ENCODE measurements around the gene PSMD13. TPM values are rescaled to one million over a fixed set of nuclear protein-coding genes. Genes with fewer than 3 reads are reported as not detected.
"Not testable (repeated sequence)": the region's sequence is repeated elsewhere in the genome, so short reads cannot be mapped to it uniquely, and the experiment has no call there.

PSMD13 gene
- total and polyA plus RNA-seq, 2 donors from 2014 or later = 87.7 to 115 TPM

GRCh38 chr11:261624-262023 lies 24.8 kb downstream of the PSMD13 start:
- TF ChIP-seq CTCF (IDR thresholded peaks at IDR 0.05; ENCODE audit: borderline replicate concordance, extremely low read depth, insufficient read depth) = no peak
- H3K4me3 ChIP-seq (ENCODE audit: low read length in 3 of 3) = no peak overlapping the region
- intact Hi-C loops (cut with DNase I) = no loop called here
- no peaks in the 10 kb centered on the region for H3K27me3 ChIP-seq (ENCODE audit: control insufficient read depth, insufficient read depth, low read length)
- DNase-seq (no peak), FAIRE-seq (no peak)
- H3K9me3 ChIP-seq (ENCODE audit: control insufficient read depth in 2 of 3, insufficient read depth in 1 of 3, low read length in 3 of 3) = peaks cover 0 to 1% (median 0%) of the 10 kb centered on the region in 3 donors
- H3K27ac ChIP-seq (ENCODE audit: low read depth in 2 of 2, low read length in 2 of 2) = no peak overlapping the region
- no peak overlapping the region for H3K9ac ChIP-seq (ENCODE audit: low read length in 3 of 3)
- no peaks in the 10 kb centered on the region for H3K4me1 ChIP-seq (ENCODE audit: control insufficient read depth in 2 of 3, insufficient read depth in 2 of 3, low read depth in 1 of 3, low read length in 3 of 3)
- no peaks in the 10 kb centered on the region for H3K36me3 ChIP-seq (ENCODE audit: control insufficient read depth in 2 of 3, insufficient read depth in 3 of 3, low read length in 3 of 3)

GRCh38 chr11:266676-267439 lies 30.1 kb downstream of the PSMD13 start:
- DNase-seq = peak in 1 of 5 donors; percentile 68
- Histone ChIP-seq H3K36me3 (ENCODE audit: control insufficient read depth in 2 of 3, insufficient read depth in 3 of 3, low read length in 3 of 3) (no peaks in the 10 kb centered on the region), H3K4me3 (ENCODE audit: low read length in 3 of 3) (no peak overlapping the region), H3K27ac (ENCODE audit: low read depth in 2 of 2, low read length in 2 of 2) (no peak overlapping the region), H3K9ac (ENCODE audit: low read length in 3 of 3) (no peak overlapping the region), H3K4me1 (ENCODE audit: control insufficient read depth in 2 of 3, insufficient read depth in 2 of 3, low read depth in 1 of 3, low read length in 3 of 3) (peaks cover 0 to 2% (median 0%) of the 10 kb centered on the region in 3 donors), H3K9me3 (ENCODE audit: control insufficient read depth in 2 of 3, insufficient read depth in 1 of 3, low read length in 3 of 3) (no peaks in the 10 kb centered on the region), H3K27me3 (ENCODE audit: control insufficient read depth, insufficient read depth, low read length) (no peaks in the 10 kb centered on the region)
- FAIRE-seq = no peak
- no peak for TF ChIP-seq CTCF (IDR thresholded peaks at IDR 0.05; ENCODE audit: borderline replicate concordance, extremely low read depth, insufficient read depth)
- intact Hi-C loops (cut with DNase I) = no loop called here

- H3K4me1 ChIP-seq (ENCODE audit: control insufficient read depth in 2 of 3, insufficient read depth in 2 of 3, low read depth in 1 of 3, low read length in 3 of 3) = peaks cover 0 to 2% (median 0%) of the 10 kb centered on the region in 3 donors
- H3K27me3 ChIP-seq (ENCODE audit: control insufficient read depth, insufficient read depth, low read length) = no peaks in the 10 kb centered on the region
- H3K4me3 ChIP-seq (ENCODE audit: low read length in 3 of 3) = no peak overlapping the region
- no peak for FAIRE-seq
- DNase-seq = peak in 1 of 5 donors; percentile 86
- no peaks in the 10 kb centered on the region for H3K9me3 ChIP-seq (ENCODE audit: control insufficient read depth in 2 of 3, insufficient read depth in 1 of 3, low read length in 3 of 3)
- no peak for TF ChIP-seq CTCF (IDR thresholded peaks at IDR 0.05; ENCODE audit: borderline replicate concordance, extremely low read depth, insufficient read depth)
- H3K36me3 ChIP-seq (ENCODE audit: control insufficient read depth in 2 of 3, insufficient read depth in 3 of 3, low read length in 3 of 3) = no peaks in the 10 kb centered on the region
- intact Hi-C loops (cut with DNase I) = no loop called here
- no peak overlapping the region for H3K9ac ChIP-seq (ENCODE audit: low read length in 3 of 3)
- peak overlapping the region in 1 of 2 donors; percentile 53 for H3K27ac ChIP-seq (ENCODE audit: low read depth in 2 of 2, low read length in 2 of 2)
Measured at GRCh38 chr11:267491-267994, 30.8 kb downstream of the PSMD13 start.

- Histone ChIP-seq H3K4me3 (ENCODE audit: low read length in 3 of 3) (peak overlapping the region in 1 of 3 donors; percentile 17), H3K27ac (ENCODE audit: low read depth in 2 of 2, low read length in 2 of 2) (peak overlapping the region in 1 of 2 donors; percentile 56)
- H3K36me3 ChIP-seq (ENCODE audit: control insufficient read depth in 2 of 3, insufficient read depth in 3 of 3, low read length in 3 of 3); H3K4me1 ChIP-seq (ENCODE audit: control insufficient read depth in 2 of 3, insufficient read depth in 2 of 3, low read depth in 1 of 3, low read length in 3 of 3); H3K27me3 ChIP-seq (ENCODE audit: control insufficient read depth, insufficient read depth, low read length); H3K9ac ChIP-seq (ENCODE audit: low read length in 3 of 3); intact Hi-C loops (cut with DNase I); FAIRE-seq; H3K9me3 ChIP-seq (ENCODE audit: control insufficient read depth in 2 of 3, insufficient read depth in 1 of 3, low read length in 3 of 3): not testable (repeated sequence)
- peak in 2 of 5 donors; percentile 37 to 84 for DNase-seq
Measured at GRCh38 chr11:268716-269145, 32.0 kb downstream of the PSMD13 start.
